ENCODE results near the gene NALCN. TPM values are rescaled to one million over a fixed set of nuclear protein-coding genes. Genes with fewer than 3 reads are reported as not detected.

NALCN gene
- total RNA-seq, 3 donors from 2014 or later = 0.80 to 12.1 (median 1.6) TPM

DNA sequence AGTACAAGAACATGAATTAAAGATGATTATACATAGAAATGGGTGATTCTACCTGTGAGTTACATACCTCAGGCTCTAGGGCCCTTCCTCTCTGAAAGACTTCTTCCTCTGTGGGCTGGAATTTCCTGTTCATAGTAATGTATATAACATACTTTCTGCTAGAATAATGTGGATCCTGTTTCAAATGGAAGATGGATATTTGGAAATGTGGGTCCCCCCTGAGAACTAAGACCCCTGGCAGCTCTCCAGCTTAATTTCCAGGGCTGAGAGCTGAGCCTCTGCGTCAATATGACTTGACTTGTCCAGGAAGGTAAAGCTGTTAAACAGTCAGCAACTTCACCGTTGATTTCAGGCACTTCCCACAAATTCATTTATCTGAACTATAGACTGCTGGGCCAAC is 296.3 kb downstream of the NALCN start:
- Histone ChIP-seq H3K9me3 (no peaks in the 10 kb centered on the region), H3K27ac (no peak overlapping the region), H3K36me3 (no peaks in the 10 kb centered on the region), H3K4me3 (no peak overlapping the region), H3K27me3 (no peaks in the 10 kb centered on the region), H3K4me1 (no peaks in the 10 kb centered on the region)
- no peak for DNase-seq (ENCODE audit: low spot score in 2 of 2)
- TF ChIP-seq POLR2A (IDR thresholded peaks at IDR 0.05) (no peak), POLR2AphosphoS5 (IDR thresholded peaks at IDR 0.05) (no peak)
- TF ChIP-seq, protein P1, sequence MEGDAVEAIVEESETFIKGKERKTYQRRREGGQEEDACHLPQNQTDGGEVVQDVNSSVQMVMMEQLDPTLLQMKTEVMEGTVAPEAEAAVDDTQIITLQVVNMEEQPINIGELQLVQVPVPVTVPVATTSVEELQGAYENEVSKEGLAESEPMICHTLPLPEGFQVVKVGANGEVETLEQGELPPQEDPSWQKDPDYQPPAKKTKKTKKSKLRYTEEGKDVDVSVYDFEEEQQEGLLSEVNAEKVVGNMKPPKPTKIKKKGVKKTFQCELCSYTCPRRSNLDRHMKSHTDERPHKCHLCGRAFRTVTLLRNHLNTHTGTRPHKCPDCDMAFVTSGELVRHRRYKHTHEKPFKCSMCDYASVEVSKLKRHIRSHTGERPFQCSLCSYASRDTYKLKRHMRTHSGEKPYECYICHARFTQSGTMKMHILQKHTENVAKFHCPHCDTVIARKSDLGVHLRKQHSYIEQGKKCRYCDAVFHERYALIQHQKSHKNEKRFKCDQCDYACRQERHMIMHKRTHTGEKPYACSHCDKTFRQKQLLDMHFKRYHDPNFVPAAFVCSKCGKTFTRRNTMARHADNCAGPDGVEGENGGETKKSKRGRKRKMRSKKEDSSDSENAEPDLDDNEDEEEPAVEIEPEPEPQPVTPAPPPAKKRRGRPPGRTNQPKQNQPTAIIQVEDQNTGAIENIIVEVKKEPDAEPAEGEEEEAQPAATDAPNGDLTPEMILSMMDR (IDR thresholded peaks at IDR 0.05) = no peak
- intact Hi-C loops (cut with DNase I; ENCODE audit: low total_unique reads) = no loop called here

DNA sequence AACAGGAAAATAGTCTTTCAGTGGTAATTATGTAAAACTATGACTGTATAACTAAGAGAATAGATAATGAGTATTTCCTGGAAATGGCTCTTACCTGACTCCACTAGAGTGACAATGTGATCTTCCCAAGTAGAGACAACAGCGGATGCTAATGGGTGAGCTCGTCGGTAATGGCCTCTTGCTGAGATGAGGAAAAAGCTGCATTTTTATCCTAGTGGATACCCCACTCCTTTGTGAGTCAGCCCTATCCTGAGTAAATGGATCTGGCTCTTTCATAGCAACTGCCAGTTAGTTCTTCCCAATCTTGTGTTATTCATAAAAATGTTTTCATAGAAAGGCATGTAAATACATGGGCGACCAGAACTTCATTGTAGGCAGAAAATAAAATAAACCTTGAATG is 299.5 kb downstream of the NALCN start:
- intact Hi-C loops (cut with DNase I; ENCODE audit: low total_unique reads) = no loop called here
- no peaks in the 10 kb centered on the region for H3K27me3 ChIP-seq
- no peaks in the 10 kb centered on the region for H3K9me3 ChIP-seq
- no peak overlapping the region for H3K4me3 ChIP-seq
- TF ChIP-seq POLR2A (IDR thresholded peaks at IDR 0.05) (no peak), POLR2AphosphoS5 (IDR thresholded peaks at IDR 0.05) (no peak)
- TF ChIP-seq, protein P1 (IDR thresholded peaks at IDR 0.05) = no peak
- H3K4me1 ChIP-seq = no peaks in the 10 kb centered on the region
- H3K27ac ChIP-seq = no peak overlapping the region
- H3K36me3 ChIP-seq = no peaks in the 10 kb centered on the region
- DNase-seq (ENCODE audit: low spot score in 2 of 2) = no peak

- Histone ChIP-seq H3K27me3 (no peaks in the 10 kb centered on the region), H3K4me3 (no peak overlapping the region), H3K36me3 (no peaks in the 10 kb centered on the region), H3K4me1 (no peaks in the 10 kb centered on the region), H3K9me3 (no peaks in the 10 kb centered on the region), H3K27ac (no peak overlapping the region)
- TF ChIP-seq POLR2A (IDR thresholded peaks at IDR 0.05) = no peak
- no peak for TF ChIP-seq POLR2AphosphoS5 (IDR thresholded peaks at IDR 0.05)
- TF ChIP-seq, protein P1 (IDR thresholded peaks at IDR 0.05) = no peak
- intact Hi-C loops (cut with DNase I; ENCODE audit: low total_unique reads) = no loop called here
- DNase-seq (ENCODE audit: low spot score in 2 of 2) = no peak
Observed at GRCh38 chr13:101116341-101116740, 300.0 kb downstream of the NALCN start.

DNA sequence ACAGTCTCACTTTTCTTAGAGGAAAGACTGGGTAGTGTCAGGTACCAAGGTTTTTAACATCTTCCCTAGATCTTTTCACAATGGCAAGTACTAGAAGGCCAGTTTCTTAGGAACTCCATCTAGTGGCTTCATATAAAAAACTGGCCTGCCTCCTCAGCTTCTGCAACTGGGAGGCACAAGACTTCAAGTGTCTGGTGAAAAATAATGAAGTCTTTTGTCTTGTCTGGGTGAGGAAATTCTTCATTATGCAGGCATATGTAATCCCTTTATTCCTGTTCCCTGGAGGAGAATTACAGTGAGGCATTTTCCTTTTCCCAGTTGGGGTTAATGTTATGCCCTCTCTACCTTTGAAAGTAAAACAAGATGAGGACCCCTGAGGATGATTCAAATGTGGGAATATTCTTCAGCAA is 300.5 kb downstream of the NALCN start:
- H3K9me3 ChIP-seq = no peaks in the 10 kb centered on the region
- intact Hi-C loops (cut with DNase I; ENCODE audit: low total_unique reads) = no loop called here
- no peak for DNase-seq (ENCODE audit: low spot score in 2 of 2)

GRCh38 chr13:101111894-101112293 is 304.4 kb downstream of the NALCN start:
- H3K4me1 ChIP-seq = no peaks in the 10 kb centered on the region
- H3K36me3 ChIP-seq = no peaks in the 10 kb centered on the region
- no peaks in the 10 kb centered on the region for H3K27me3 ChIP-seq
- no peak overlapping the region for H3K27ac ChIP-seq
- intact Hi-C loops (cut with DNase I; ENCODE audit: low total_unique reads) = no loop called here
- DNase-seq (ENCODE audit: low spot score in 2 of 2) = no peak
- TF ChIP-seq POLR2AphosphoS5 (IDR thresholded peaks at IDR 0.05) = no peak
- TF ChIP-seq, protein P1 (IDR thresholded peaks at IDR 0.05) = no peak
- TF ChIP-seq POLR2A (IDR thresholded peaks at IDR 0.05) = no peak
- H3K9me3 ChIP-seq = no peaks in the 10 kb centered on the region
- H3K4me3 ChIP-seq = no peak overlapping the region

More for the DNA sequence above, 300.5 kb downstream of the NALCN start:
- H3K4me3 ChIP-seq = no peak overlapping the region
- no peaks in the 10 kb centered on the region for H3K36me3 ChIP-seq
- H3K4me1 ChIP-seq = no peaks in the 10 kb centered on the region
- H3K27ac ChIP-seq = no peak overlapping the region
- H3K27me3 ChIP-seq = no peaks in the 10 kb centered on the region
- TF ChIP-seq POLR2A (IDR thresholded peaks at IDR 0.05) (no peak), POLR2AphosphoS5 (IDR thresholded peaks at IDR 0.05) (no peak)
- TF ChIP-seq, protein P1 (IDR thresholded peaks at IDR 0.05) = no peak
